HepG2 (cell line): ENCODE data around the gene OSR1. TPM values are rescaled to one million over a fixed set of nuclear protein-coding genes. Genes with fewer than 3 reads are reported as not detected.

Experiments used
- ATAC-seq: fragments of 200-7000 bp; cut with Tn5 transposase; 3 replicates; pipeline ENCODE4 v1.9.1; 2020; ENCODE audit warnings: mild to moderate bottlenecking, moderate library complexity
- BruUV-seq: library from RNA; stranded (reverse); fragments of 400-500 nt; replicated peaks from 2 replicates; lab custom pipeline; 2021; lab: Mats Ljungman, UMichigan
- CTCF ChIA-PET: fragments of 300-600 bp; formaldehyde crosslinking; extraction: SDS; loops from one replicate; lab custom pipeline; 2021; ENCODE audit warnings: low total read pairs, inconsistent platforms, low intra/inter-chr PET ratio; lab: Yijun Ruan, JAX
- POLR2A ChIA-PET: fragments of 350-600 bp; sonication (Branson Sonifier 250); formaldehyde crosslinking; loops from one replicate; lab custom pipeline; 2020; ENCODE audit warnings: antibody characterized with exemption, inconsistent platforms; lab: Yijun Ruan, JAX
- DNase-seq: peaks from one replicate; pipeline ENCODE4 v3.0.0-alpha.2; 2015; ENCODE audit warnings: low spot score
- FAIRE-seq: peaks from 3 replicates; lab custom pipeline; 2011; peaks lifted over from hg19 to GRCh38; lab: Jason Lieb, UNC
- H2AFZ ChIP-seq: one replicate; pipeline ENCODE4 v1.6.1; 2011; ENCODE audit warnings: low read length, inconsistent platforms
- H3K27ac ChIP-seq: fragments of 300-600 bp; 3 replicates; pipeline ENCODE4 v1.8.0; 2011; ENCODE audit warnings: mixed run types, mild to moderate bottlenecking, mixed read lengths, low read length, inconsistent platforms; ENCODE audit not compliant: insufficient read depth; ENCODE audit errors: extremely low read length
- H3K27me3 ChIP-seq, 2 experiments: fragments of 200-600 bp in 1 of 2; 2 replicates in 1 of 2; 3 replicates in 1 of 2; pipeline versions ENCODE4 v1.6.0 to v1.8.0; 2011; ENCODE audit warnings: low read length in 2 of 2, mild to moderate bottlenecking in 2 of 2, moderate library complexity in 2 of 2, inconsistent platforms in 1 of 2; ENCODE audit not compliant: insufficient read depth in 2 of 2, control insufficient read depth in 1 of 2
- H3K36me3 ChIP-seq, 2 experiments: fragments of 200-600 bp in 1 of 2; replicated peaks in 1 of 2; 2 replicates in 1 of 2; 3 replicates in 1 of 2; pipeline versions ENCODE4 v1.5.1 to v1.8.0; 2011; ENCODE audit warnings: low read length in 2 of 2, inconsistent platforms in 1 of 2; ENCODE audit not compliant: insufficient read depth in 2 of 2, control insufficient read depth in 1 of 2
- H3K4me1 ChIP-seq: 2 replicates; pipeline ENCODE4 v1.5.1; 2012; ENCODE audit warnings: low read length, inconsistent platforms; ENCODE audit not compliant: insufficient read depth
- H3K4me2 ChIP-seq: 2 replicates; pipeline ENCODE4 v1.6.0; 2011; ENCODE audit warnings: low read depth, low read length, inconsistent platforms
- H3K4me3 ChIP-seq, 3 experiments: fragments of 200-600 bp in 1 of 3; sonication (generic), shearing (Covaris generic) in 1 of 3; replicated peaks in 1 of 3; 2 replicates each; pipeline ENCODE4 v1.5.1; 2011 to 2016; ENCODE audit warnings: low read length in 3 of 3, inconsistent platforms in 2 of 3, low read depth in 2 of 3, mild to moderate bottlenecking in 2 of 3, control low read depth in 1 of 3, mixed read lengths in 1 of 3; ENCODE audit not compliant: insufficient read depth in 1 of 3
- H3K79me2 ChIP-seq: one replicate; pipeline ENCODE4 v1.6.1; 2011; ENCODE audit warnings: low read length, inconsistent platforms; ENCODE audit not compliant: insufficient read depth
- H3K9ac ChIP-seq: 2 replicates; pipeline ENCODE4 v1.6.0; 2011; ENCODE audit warnings: mild to moderate bottlenecking, low read depth, low read length, inconsistent platforms; ENCODE audit not compliant: insufficient read depth
- H3K9me3 ChIP-seq: 2 replicates; pipeline ENCODE4 v1.5.1; 2012; ENCODE audit warnings: mild to moderate bottlenecking, low read length
- H4K20me1 ChIP-seq: 2 replicates; pipeline ENCODE4 v1.6.0; 2011; ENCODE audit warnings: inconsistent platforms, mild to moderate bottlenecking, low read length, moderate library complexity; ENCODE audit not compliant: insufficient read depth
- ATF7-NPFF ChIP-seq: sonication (generic); formaldehyde crosslinking; IDR thresholded peaks from 2 replicates; pipeline ENCODE4 v1.8.1; 2023; ENCODE audit warnings: mild to moderate bottlenecking, low read depth, missing genetic modification reagents, moderate library complexity
- CC2D1A ChIP-seq: sonication (generic); formaldehyde crosslinking; IDR thresholded peaks from 2 replicates; pipeline ENCODE4 v1.8.1; 2023; ENCODE audit warnings: mild to moderate bottlenecking, missing genetic modification reagents
- CTCF ChIP-seq: sonication (generic); formaldehyde crosslinking; IDR thresholded peaks from 2 replicates; pipeline ENCODE4 v1.5.0; 2020; ENCODE audit warnings: mild to moderate bottlenecking, missing genetic modification reagents, moderate library complexity
- KDM4B ChIP-seq: sonication (generic); formaldehyde crosslinking; IDR thresholded peaks from 2 replicates; pipeline ENCODE4 v1.4.0; 2020; ENCODE audit warnings: missing genetic modification reagents
- LBX2 ChIP-seq: sonication (generic); formaldehyde crosslinking; IDR thresholded peaks from 2 replicates; pipeline ENCODE4 v1.5.0; 2020; ENCODE audit warnings: missing genetic modification reagents, mild to moderate bottlenecking, borderline replicate concordance
- MIER3 ChIP-seq: IDR thresholded peaks from 2 replicates; pipeline ENCODE4 v1.6.1; 2016; ENCODE audit warnings: missing compliant biosample characterization, borderline replicate concordance
- NR3C1 ChIP-seq: sonication (generic); formaldehyde crosslinking; IDR thresholded peaks from 2 replicates; pipeline ENCODE4 v1.4.0; 2020; ENCODE audit warnings: missing genetic modification reagents
- POLR2A ChIP-seq, 2 experiments: IDR thresholded peaks; 2 replicates each; pipeline ENCODE4 v1.6.1; 2011; ENCODE audit warnings: low read depth in 2 of 2, low read length in 2 of 2, mild to moderate bottlenecking in 1 of 2, moderate library complexity in 1 of 2; ENCODE audit not compliant: insufficient read depth in 1 of 2
- SMC3 ChIP-seq: IDR thresholded peaks from 2 replicates; pipeline ENCODE4 v1.6.1; 2011; ENCODE audit warnings: low read length, improper control_type of control experiment
- STAG1 ChIP-seq: sonication (generic); formaldehyde crosslinking; IDR thresholded peaks from 2 replicates; pipeline ENCODE4 v1.4.0; 2020; ENCODE audit warnings: missing genetic modification reagents
- TEF ChIP-seq: sonication (generic); formaldehyde crosslinking; IDR thresholded peaks from 2 replicates; pipeline ENCODE4 v1.5.0; 2020; ENCODE audit warnings: missing genetic modification reagents
- UBTF ChIP-seq: sonication (generic); formaldehyde crosslinking; IDR thresholded peaks from 2 replicates; pipeline ENCODE4 v1.4.0; 2020; ENCODE audit warnings: mild to moderate bottlenecking, missing genetic modification reagents
- ZFP37 ChIP-seq: sonication (generic); formaldehyde crosslinking; IDR thresholded peaks from 2 replicates; pipeline ENCODE4 v1.4.0; 2020; ENCODE audit warnings: missing genetic modification reagents, borderline replicate concordance
- ZNF230 ChIP-seq: sonication (generic); formaldehyde crosslinking; IDR thresholded peaks from 2 replicates; pipeline ENCODE4 v1.4.0; 2020; ENCODE audit warnings: mild to moderate bottlenecking, missing genetic modification reagents
- ZNF615 ChIP-seq: sonication (generic); formaldehyde crosslinking; IDR thresholded peaks from 2 replicates; pipeline ENCODE4 v1.5.0; 2020; ENCODE audit warnings: mild to moderate bottlenecking, missing genetic modification reagents, borderline replicate concordance
- ZNF75D ChIP-seq: sonication (generic); formaldehyde crosslinking; IDR thresholded peaks from 2 replicates; pipeline ENCODE4 v1.8.1; 2023; ENCODE audit warnings: missing genetic modification reagents, mild to moderate bottlenecking, borderline replicate concordance
- ZNF780A ChIP-seq: sonication (generic); formaldehyde crosslinking; IDR thresholded peaks from 2 replicates; pipeline ENCODE4 v1.8.0; 2022; ENCODE audit warnings: mild to moderate bottlenecking, missing genetic modification reagents, moderate library complexity
- ZNF781 ChIP-seq: sonication (generic); formaldehyde crosslinking; IDR thresholded peaks from 2 replicates; pipeline ENCODE4 v1.5.1; 2020; ENCODE audit warnings: borderline replicate concordance, mild to moderate bottlenecking, missing genetic modification reagents; ENCODE audit errors: not compliant biosample characterization
- ZZZ3 ChIP-seq: sonication (generic); formaldehyde crosslinking; IDR thresholded peaks from 2 replicates; pipeline ENCODE4 v1.4.0; 2020; ENCODE audit warnings: missing genetic modification reagents, mild to moderate bottlenecking, borderline replicate concordance
- WGBS: methylation state at CpG from one replicate; pipeline ENCODE4 v1.1.6; 2017; ENCODE audit warnings: low lambda C conversion rate; 5-methylcytosine and 5-hydroxymethylcytosine counted together
- in situ Hi-C: cut with HindIII; loops from 2 replicates; pipeline ENCODE4 v1.10.0; 2017; ENCODE audit warnings: low pct_unique_long_range_greater_than_20kb; ENCODE audit not compliant: extremely low pct_ligation_motif_present
- intact Hi-C: fragments of 100-400 bp; cut with micrococcal nuclease; formaldehyde crosslinking; loops from one replicate; pipeline ENCODE4 v1.10.0; 2022; ENCODE audit not compliant: unreplicated experiment
- polyA plus RNA-seq, 8 experiments: library from polyadenylated mRNA; depleted of rRNA in 3 of 8; stranded (reverse) in 7 of 8; unstranded in 1 of 8; fragments of >200 nt; fragmentation: Illumina TruSeq in 4 of 8; extraction: Trizol in 4 of 8; gene quantifications; 2 replicates each; pipeline versions ENCODE4 v1.2.1 to v1.2.3, GENCODE V29; 2011 to 2016; ENCODE audit warnings: low read depth in 4 of 8, missing spikeins in 1 of 8, mixed read lengths in 1 of 8; ENCODE audit not compliant: insufficient read depth in 1 of 8
- total RNA-seq, 5 experiments: library from RNA; depleted of rRNA; stranded (reverse); fragments of >200 nt; fragmentation: Illumina TruSeq; extraction: Trizol; gene quantifications; 2 replicates each; pipeline ENCODE4 v1.2.3, GENCODE V29; 2016; ENCODE audit warnings: low read depth in 1 of 5

The OSR1 gene
- total and polyA plus RNA-seq, 2 of the 13 experiments (the other 11 are each of a cell fraction or from before 2014, with no cell fraction given), result 0.63 to 1.1 TPM

GRCh38 chr2:19369341-19369955 is 11.0 kb upstream of the OSR1 start:
- BruUV-seq, result no TSS peak
- ChIA-PET CTCF (no interaction called here), POLR2A (no interaction called here)
- H3K4me2 ChIP-seq, result no peak overlapping the region
- H3K79me2 ChIP-seq, result no peaks in the 10 kb centered on the region
- WGBS, result 18% methylated on average over 2 of the region's 2 CpGs
- H3K36me3 ChIP-seq, result no peaks in the 10 kb centered on the region
- peaks cover 4% of the 10 kb centered on the region; the same call in 1 of the 2 replicates for H3K4me1 ChIP-seq
- FAIRE-seq, result no peak
- in situ Hi-C loops, result loop anchor here (10.0 kb wide), 2 partner anchors 205 to 485 kb away; no protein-coding TSS in a partner anchor
- peak; percentile 23 for DNase-seq
- H3K27ac ChIP-seq, result no peak overlapping the region
- TF ChIP-seq ZNF75D (CRISPR knock-in tag) (no peak), LBX2 (CRISPR knock-in tag) (no peak), ZNF780A (CRISPR knock-in tag) (no peak), UBTF (CRISPR knock-in tag) (no peak), CC2D1A (CRISPR knock-in tag) (no peak), KDM4B (CRISPR knock-in tag) (no peak), ZNF615 (CRISPR knock-in tag) (no peak), ATF7-NPFF (CRISPR knock-in tag) (no peak), SMC3 (peak; percentile 62), POLR2A (IDR thresholded peaks at IDR 0.05; ENCODE audit: insufficient read depth in 1 of 2, low read depth in 2 of 2, low read length in 2 of 2) (no peak), ZZZ3 (CRISPR knock-in tag) (no peak), ZFP37 (CRISPR knock-in tag) (no peak), STAG1 (CRISPR knock-in tag) (peak; percentile 75), ZNF781 (CRISPR knock-in tag) (no peak), ZNF230 (no peak), NR3C1 (CRISPR knock-in tag) (no peak), CTCF (CRISPR knock-in tag) (peak; percentile 70), MIER3 (no peak), TEF (CRISPR knock-in tag) (no peak)
- H2AFZ ChIP-seq, result no peak overlapping the region
- H3K9me3 ChIP-seq, result no peaks in the 10 kb centered on the region
- H3K9ac ChIP-seq, result no peak overlapping the region
- intact Hi-C loops, result loop anchor here (1.0 to 10.0 kb wide), 4 partner anchors 138 to 494 kb away; no protein-coding TSS in a partner anchor
- no peaks in the 10 kb centered on the region for H4K20me1 ChIP-seq
- H3K4me3 ChIP-seq, result no peak overlapping the region
- ATAC-seq, result peak; percentile 70
- H3K27me3 ChIP-seq, result peaks cover 1 to 32% of the 10 kb centered on the region in 2 experiments; a peak in 4 of 5 replicates
